GM19372 (cell line): ENCODE results near the gene ARRDC2.

Experiments
- ATAC-seq: cut with Tn5 transposase; IDR thresholded peaks from one replicate; pipeline ENCODE4 v1.9.1; 2021; ENCODE audit warnings: mild to moderate bottlenecking, low read depth, moderate library complexity; ENCODE audit not compliant: unreplicated experiment

The ARRDC2 gene

DNA sequence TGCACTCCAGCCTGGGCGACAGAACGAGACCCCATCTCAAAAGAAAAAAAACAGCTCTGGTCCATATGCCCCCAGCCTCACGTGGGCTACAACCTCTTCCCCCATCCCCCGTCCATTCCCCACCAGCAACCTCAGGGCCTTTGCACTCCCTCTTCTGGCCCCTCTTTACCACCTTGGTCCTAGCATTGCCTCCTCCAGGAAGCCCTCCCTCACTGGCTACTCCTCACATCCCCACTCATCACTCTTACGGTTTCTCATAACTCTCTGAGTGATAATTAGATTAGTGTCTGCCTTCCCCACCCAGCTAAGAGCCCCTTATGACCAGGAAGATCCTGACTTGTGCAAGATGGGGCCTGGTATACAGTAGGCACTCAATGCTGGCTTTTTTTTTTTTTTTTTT lies 48.0 kb downstream of the ARRDC2 start:
- no peak for ATAC-seq

- ATAC-seq, result no peak
Measured at GRCh38 chr19:18057557-18057956, 49.6 kb downstream of the ARRDC2 start.

GRCh38 chr19:18058208-18059009 lies 50.4 kb downstream of the ARRDC2 start:
- no peak for ATAC-seq

- no peak for ATAC-seq
Measured at GRCh38 chr19:18059297-18059696, 51.3 kb downstream of the ARRDC2 start.

- ATAC-seq, result no peak
Measured at GRCh38 chr19:18059902-18060301, 51.9 kb downstream of the ARRDC2 start.

DNA sequence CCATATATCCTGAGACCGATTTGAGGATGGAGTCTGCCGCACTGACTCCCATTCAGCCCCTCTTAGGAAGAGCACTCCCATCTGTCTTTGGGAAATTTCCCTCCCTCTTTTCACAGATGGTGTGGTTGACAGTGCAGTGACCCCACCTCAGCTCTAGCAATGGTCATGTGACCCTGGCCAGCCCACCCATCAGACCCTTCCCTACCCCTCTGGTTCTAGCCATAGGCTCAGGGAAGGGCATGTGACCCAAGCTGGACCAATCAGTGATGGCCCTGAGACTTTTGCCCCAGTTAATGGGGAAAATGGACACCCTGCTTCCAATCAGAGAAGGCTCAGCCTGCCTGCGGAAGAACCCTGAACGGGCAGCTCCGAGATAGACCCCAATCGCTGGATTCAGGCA lies 52.5 kb downstream of the ARRDC2 start:
- ATAC-seq, result no peak

DNA sequence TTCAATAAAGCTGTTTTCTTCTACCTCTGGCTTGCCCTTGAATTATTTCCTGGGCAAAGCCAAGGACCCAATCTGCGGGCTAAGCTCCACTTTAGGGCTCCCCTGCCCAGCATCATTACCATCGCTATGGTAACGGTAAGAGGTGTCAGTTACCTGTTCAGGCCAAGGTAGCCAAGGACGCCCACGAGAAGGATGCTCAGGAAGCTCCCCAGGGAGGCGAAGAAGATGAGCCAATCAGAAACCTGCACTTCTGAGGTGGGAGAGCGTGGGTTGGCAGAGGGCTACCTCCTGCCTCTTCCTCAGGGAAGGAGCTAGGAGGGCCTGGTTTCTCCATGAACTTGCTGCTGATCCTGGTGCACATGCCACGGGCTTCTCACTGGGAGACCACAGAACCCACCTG lies 54.1 kb downstream of the ARRDC2 start:
- no peak for ATAC-seq

GRCh38 chr19:18063463-18063862 lies 55.5 kb downstream of the ARRDC2 start:
- ATAC-seq, result no peak
